NCI-H1048 (cell line): ENCODE measurements around the gene RBM24.
"Not testable (repeated sequence)": the region's sequence is repeated elsewhere in the genome, so short reads cannot be mapped to it uniquely, and the experiment has no call there.

ENCODE experiments used
- DNase-seq: peaks from one replicate; lab custom pipeline; 2025; lab: John Stamatoyannopoulos, UW

The RBM24 gene

GRCh38 chr6:17291778-17292177 is 10.6 kb downstream of the RBM24 start:
- DNase-seq: no peak

DNA sequence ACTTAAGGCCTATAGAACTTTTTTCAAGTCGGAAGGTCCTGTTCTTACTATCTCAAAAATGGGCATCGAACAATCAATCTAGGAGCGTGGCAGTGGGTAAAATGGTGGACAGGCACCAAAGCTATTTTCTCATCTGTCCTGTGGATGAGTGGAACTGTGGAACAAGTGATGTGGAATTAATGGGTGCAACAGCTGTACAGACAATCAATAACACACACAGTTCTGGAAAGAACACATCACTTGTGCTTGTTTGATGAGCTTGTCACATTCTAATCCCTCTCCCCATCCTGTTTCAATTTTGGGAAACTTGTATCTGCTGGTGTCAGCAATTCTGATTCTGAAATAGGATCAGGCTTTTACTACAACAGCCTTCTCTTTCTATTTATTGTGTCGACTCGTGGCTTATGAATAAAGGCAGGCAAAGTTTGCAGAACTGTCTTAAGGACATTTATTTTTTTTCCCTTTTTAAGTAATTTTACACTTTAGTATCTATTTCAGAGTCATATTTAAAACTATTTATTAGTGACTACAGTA is 11.5 kb downstream of the RBM24 start:
- DNase-seq: no peak

- DNase-seq: no peak
These were observed 12.2 kb downstream of the RBM24 start for GRCh38 chr6:17293395-17293794.

GRCh38 chr6:17297271-17298080 is 16.3 kb downstream of the RBM24 start:
- DNase-seq: no peak

DNA sequence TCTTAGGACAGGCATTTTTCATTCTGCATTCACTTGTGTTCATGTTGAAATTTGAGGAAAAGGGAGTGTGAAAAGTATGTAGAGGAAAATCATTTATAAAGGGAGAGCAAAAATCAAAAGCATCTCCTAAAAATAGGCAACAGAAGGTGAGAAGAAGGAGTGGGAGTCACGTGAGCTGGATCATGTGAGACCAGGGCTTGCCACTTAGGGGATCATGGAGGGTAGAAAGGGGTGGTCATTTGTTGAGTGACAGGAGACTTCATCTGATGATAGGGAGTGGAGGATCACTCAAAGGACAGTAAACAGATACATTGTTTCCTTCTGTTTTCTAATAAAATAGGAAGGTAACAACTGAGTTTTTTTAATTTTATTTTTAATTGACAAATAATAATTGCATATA is 17.1 kb downstream of the RBM24 start:
- DNase-seq: no peak

GRCh38 chr6:17299222-17299621 is 18.1 kb downstream of the RBM24 start:
- DNase-seq: no peak

- no peak for DNase-seq
These were observed 18.6 kb downstream of the RBM24 start for GRCh38 chr6:17299750-17300149.

DNA sequence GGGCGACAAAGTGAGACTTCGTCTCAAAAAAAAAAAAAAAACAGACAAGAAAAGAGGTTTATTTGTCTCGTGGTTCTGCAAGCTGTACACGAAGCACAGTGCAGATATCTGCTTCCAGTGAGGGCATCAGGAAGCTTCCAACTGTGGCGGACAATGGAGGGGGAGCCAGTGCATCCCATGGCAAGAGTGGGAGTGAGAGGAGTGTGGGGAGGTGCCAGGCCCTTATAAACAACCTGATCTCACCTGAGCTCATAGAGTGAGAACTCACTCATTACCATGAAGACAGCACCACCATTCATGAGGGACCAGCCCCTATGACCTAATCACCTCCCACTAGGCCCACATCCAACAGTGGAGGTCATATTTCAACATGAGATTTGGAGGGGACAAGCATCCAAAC is 19.5 kb downstream of the RBM24 start:
- no peak for DNase-seq

- no peak for DNase-seq
These were observed 22.3 kb downstream of the RBM24 start for GRCh38 chr6:17303444-17303843.

- DNase-seq: no peak
These were observed 24.2 kb downstream of the RBM24 start for GRCh38 chr6:17305219-17306001.

GRCh38 chr6:17311595-17312311 is 30.6 kb downstream of the RBM24 start:
- DNase-seq: no peak

GRCh38 chr6:17313238-17313637 is 32.1 kb downstream of the RBM24 start:
- DNase-seq: not testable (repeated sequence)

GRCh38 chr6:17313971-17314370 is 32.8 kb downstream of the RBM24 start:
- no peak for DNase-seq

DNA sequence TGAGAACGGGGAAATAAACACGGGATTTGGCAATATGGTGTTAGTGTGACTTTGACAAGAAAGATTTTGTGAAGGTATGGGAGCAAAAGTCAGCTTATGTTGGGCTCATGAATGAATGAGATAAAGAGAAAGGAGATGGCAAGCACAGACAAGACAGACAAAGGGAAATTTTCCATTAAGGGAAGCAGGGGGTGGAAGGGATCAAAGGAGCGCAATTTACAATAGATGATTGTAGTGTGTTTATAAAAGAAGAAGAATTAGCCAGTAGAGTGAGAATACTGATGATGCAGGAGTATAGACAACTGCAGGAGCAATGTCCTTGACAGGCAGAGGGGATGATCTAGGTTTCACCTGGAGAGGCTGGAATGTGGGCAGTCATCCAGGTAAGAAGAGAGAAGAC is 34.1 kb downstream of the RBM24 start:
- DNase-seq: no peak

- no peak for DNase-seq
These were observed 37.4 kb downstream of the RBM24 start for GRCh38 chr6:17318435-17319165.

- DNase-seq: not testable (repeated sequence)
These were observed 39.1 kb downstream of the RBM24 start for GRCh38 chr6:17320266-17320665.

- no peak for DNase-seq
These were observed 50.1 kb downstream of the RBM24 start for GRCh38 chr6:17331238-17331637.

- DNase-seq: no peak
These were observed 53.1 kb downstream of the RBM24 start for GRCh38 chr6:17334265-17334664.

GRCh38 chr6:17336425-17336824 is 55.3 kb downstream of the RBM24 start:
- DNase-seq: no peak

- DNase-seq: no peak
These were observed 58.1 kb downstream of the RBM24 start for GRCh38 chr6:17339308-17339670.

GRCh38 chr6:17341117-17341805 is 60.1 kb downstream of the RBM24 start:
- DNase-seq: no peak
